Lower leg skin (tissue), 4 donors: ENCODE data around the gene SAMMSON. TPM values are rescaled to one million over a fixed set of nuclear protein-coding genes. Genes with fewer than 3 reads are reported as not detected.

ENCODE experiments used
- DNase-seq, 2 donors: peaks; one replicate each; pipeline ENCODE4 v3.0.0-alpha.2; 2019; ENCODE audit warnings: low spot score in 2 of 2
- H3K4me3 ChIP-seq: fragments of 200-600 bp; sonication (generic); 2 replicates; pipeline ENCODE4 v1.5.1; 2017; ENCODE audit warnings: mild to moderate bottlenecking, low read depth; ENCODE audit not compliant: poor library complexity, severe bottlenecking
- POLR2A ChIP-seq, 2 donors: fragments of 450-650 bp; IDR thresholded peaks; one replicate each; pipeline ENCODE4 v1.6.1; 2016 to 2017; ENCODE audit warnings: antibody characterized with exemption in 2 of 2, mild to moderate bottlenecking in 1 of 2, moderate library complexity in 1 of 2
- WGBS, 2 donors: methylation state at CpG; one replicate each; pipeline ENCODE4 v1.1.5; 2018; 5-methylcytosine and 5-hydroxymethylcytosine counted together
- intact Hi-C: fragments of 100-400 bp; cut with DNase I; formaldehyde crosslinking; loops from one replicate; pipeline ENCODE4 v1.15.0; 2023; ENCODE audit warnings: low total_unique reads
- total RNA-seq, 4 donors: library from RNA; depleted of rRNA; stranded (reverse); fragments of >200 nt; gene quantifications; one replicate each; pipeline ENCODE4 v1.1.0, GENCODE V29; 2016
- TF ChIP-seq, protein P1 (sequence below), 3 donors: fragments of 450-650 bp; IDR thresholded peaks; one replicate each; pipeline ENCODE4 v1.5.1; 2016; ENCODE audit warnings: antibody characterized with exemption in 3 of 3, mild to moderate bottlenecking in 3 of 3, moderate library complexity in 2 of 3

Gene SAMMSON
- under 1 TPM in 1 of 4 donors, not detected in 3; 0.26 TPM for total RNA-seq

DNA sequence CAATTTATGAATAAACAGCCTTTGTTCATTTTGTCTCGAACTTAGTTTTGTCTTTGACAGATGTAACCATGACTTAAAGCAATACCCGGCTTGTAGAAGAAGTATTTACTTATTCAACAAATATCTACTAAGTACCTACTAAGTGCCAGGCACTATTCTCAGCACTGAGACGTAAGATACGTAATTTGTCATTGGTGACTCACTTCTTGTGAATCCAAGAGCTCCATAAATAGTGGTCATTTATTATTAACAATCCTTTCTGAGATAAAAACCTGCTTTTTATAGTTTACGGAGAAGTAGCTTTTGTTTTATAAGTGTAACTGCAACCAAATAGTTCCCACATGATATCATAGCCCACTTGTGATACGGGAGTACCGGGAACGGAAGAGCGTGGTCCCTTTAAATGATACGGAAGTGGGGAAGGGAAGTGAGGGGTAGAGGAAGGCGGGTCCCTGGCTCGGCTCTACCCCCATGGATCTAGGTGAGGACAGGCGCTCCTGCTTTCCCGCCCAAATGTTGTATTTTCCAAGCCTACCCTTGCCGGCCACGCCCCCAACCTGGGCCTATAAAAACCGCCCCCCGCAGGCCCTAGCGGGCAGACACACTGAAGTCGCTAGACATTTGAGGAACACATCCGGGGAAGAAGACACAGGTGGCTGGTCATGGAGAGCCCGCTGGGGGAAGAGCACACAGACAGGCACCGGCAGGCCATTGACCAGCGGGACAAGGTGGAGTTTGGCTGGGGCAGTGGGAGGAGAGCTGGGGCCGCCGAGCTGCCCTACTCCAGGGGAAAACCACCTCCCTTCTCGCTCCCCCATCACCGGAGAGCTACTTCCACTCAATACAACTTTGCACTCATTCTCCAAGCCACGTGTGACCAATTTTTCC, at the start of gene SAMMSON:
Gene SAMMSON, plus strand, starts transcription at position 594 of the 888 bp plus-strand sequence.
- TF ChIP-seq POLR2A (IDR thresholded peaks at IDR 0.05) = no peak
- DNase-seq = no peak
- intact Hi-C loops = no loop called here
- no peak within 1 kb of the TSS for H3K4me3 ChIP-seq
- 79 to 84% methylated on average over 29 of the region's 29 CpGs for WGBS, 2 donors

DNA sequence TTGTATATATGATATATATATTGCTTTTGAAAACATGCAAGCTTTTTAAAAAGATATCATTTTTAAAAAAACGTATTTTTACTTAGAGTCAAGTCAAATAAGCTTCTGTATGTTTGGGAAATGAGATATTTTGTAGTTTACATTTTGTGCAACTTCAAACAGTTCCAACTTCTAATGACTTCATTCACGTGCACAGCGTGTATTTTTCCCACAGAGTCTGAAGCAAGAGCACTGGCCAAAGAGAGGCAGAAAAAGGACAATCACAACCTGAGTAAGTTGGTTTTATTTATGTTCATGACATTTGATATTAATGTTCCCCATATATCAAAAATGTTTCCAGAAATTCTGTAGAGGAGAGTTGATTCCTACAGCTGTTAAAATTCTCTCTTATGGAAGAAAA, 47.9 kb upstream of the SAMMSON start:
- intact Hi-C loops = no loop called here
- WGBS, 2 donors = 83 to 86% methylated on average over 3 of the region's 3 CpGs
- H3K4me3 ChIP-seq = no peak overlapping the region
- TF ChIP-seq, protein P1, sequence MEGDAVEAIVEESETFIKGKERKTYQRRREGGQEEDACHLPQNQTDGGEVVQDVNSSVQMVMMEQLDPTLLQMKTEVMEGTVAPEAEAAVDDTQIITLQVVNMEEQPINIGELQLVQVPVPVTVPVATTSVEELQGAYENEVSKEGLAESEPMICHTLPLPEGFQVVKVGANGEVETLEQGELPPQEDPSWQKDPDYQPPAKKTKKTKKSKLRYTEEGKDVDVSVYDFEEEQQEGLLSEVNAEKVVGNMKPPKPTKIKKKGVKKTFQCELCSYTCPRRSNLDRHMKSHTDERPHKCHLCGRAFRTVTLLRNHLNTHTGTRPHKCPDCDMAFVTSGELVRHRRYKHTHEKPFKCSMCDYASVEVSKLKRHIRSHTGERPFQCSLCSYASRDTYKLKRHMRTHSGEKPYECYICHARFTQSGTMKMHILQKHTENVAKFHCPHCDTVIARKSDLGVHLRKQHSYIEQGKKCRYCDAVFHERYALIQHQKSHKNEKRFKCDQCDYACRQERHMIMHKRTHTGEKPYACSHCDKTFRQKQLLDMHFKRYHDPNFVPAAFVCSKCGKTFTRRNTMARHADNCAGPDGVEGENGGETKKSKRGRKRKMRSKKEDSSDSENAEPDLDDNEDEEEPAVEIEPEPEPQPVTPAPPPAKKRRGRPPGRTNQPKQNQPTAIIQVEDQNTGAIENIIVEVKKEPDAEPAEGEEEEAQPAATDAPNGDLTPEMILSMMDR (IDR thresholded peaks at IDR 0.05) = no peak
- no peak for TF ChIP-seq POLR2A (IDR thresholded peaks at IDR 0.05)
- no peak for DNase-seq

DNA sequence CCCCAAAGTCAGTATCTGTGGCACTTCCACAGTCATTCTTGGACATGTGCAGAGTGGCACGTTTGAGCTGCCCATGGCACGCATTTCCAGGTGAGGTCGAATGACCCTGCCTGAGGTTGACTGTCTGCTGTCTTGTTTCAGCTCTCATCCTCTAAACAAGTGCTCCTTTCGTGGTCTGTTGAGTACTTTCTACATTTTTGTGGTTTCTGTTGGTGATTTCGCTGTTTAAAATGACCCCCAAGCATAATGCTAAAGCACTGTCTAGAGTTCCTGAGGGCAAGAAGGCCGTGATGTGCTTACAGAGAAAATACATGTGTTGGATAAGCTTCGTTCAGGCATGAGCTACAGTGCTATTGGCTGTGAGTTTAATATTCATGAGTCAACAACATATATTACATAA, 40.0 kb upstream of the SAMMSON start:
- WGBS, 2 donors = 88 to 91% methylated on average over 7 of the region's 7 CpGs
- TF ChIP-seq, protein P1 (IDR thresholded peaks at IDR 0.05) = no peak
- TF ChIP-seq POLR2A (IDR thresholded peaks at IDR 0.05) = no peak
- intact Hi-C loops = no loop called here
- no peak overlapping the region for H3K4me3 ChIP-seq
- DNase-seq = no peak

DNA sequence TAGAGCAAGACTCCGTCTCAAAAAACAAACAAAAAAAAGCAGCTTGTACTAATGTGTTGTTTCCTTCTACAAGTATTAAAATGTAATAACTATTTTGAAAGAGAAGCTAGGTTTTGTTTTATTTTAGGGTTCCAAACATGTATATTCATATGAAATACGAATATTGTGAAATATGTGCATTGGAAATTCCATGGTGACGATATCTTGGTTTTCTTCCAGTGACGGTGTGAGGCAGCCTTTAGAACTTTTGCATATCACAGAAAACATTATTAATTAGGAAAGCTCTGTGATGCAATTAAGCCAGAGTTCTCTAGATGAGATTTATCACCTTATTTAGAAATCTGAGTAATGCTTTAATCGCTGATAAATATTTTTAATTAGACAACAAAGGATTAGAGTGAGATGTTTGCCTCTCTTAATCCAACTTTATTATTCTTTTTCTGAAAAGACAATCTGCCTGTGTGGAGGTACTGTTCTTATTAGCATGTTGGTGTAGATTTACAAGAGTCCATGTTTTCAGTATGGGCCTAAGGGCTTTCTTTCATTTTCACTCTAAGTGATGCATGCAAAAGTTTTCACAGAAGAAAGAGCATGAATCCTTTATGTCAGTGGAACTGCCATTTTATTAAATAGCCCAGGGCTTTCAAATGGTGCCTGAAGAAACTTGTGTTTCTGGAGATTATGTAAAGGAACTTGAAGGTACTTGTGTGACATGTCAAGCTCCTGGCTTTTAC, 37.7 kb upstream of the SAMMSON start:
- no peak for DNase-seq
- no peak overlapping the region for H3K4me3 ChIP-seq
- TF ChIP-seq, protein P1 (IDR thresholded peaks at IDR 0.05) = no peak
- TF ChIP-seq POLR2A (IDR thresholded peaks at IDR 0.05) = no peak
- WGBS, 2 donors = 62 to 65% methylated on average over 5 of the region's 5 CpGs
- intact Hi-C loops = no loop called here

DNA sequence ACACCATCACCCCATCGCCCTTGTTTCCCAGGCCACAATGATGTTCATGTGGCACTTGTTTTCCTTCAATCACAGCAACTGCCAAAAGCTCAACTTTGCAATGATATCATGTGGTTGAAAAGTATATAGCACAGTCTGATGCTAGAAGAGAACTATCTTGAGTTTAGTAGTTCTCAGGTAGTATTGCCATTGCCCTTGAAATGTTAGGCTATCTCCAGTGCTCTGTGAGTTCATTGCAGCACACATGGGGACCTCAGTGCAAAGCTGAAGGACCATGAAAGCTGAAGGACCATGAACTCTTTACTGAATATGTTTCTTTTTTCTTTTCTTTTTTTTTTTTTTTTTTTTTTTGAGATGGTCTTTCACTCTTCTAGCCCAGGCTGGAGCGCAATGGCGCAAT, 35.9 kb upstream of the SAMMSON start:
- intact Hi-C loops = no loop called here
- no peak overlapping the region for H3K4me3 ChIP-seq
- no peak for DNase-seq
- TF ChIP-seq POLR2A (IDR thresholded peaks at IDR 0.05) = no peak
- TF ChIP-seq, protein P1 (IDR thresholded peaks at IDR 0.05) = no peak
- 96 to 100% methylated on average over 3 of the region's 3 CpGs for WGBS, 2 donors

DNA sequence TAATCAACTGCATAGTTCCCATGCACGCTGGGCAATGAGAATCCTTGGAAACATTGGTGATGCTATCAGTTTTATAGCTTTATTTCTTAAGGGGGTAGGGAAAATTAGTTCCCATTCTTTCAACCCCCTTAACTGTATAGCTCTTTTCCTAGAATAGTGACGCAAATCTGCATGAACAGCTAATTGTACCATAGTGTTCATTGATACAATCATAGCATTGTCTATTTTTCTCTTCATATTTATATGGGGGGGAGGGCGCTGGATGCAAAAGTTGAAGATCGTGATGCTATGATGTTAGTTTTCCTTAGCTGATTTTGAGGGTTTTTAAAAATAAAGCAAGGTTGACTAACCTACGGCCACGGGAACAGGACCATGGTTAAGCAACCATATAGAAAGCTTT, 32.4 kb upstream of the SAMMSON start:
- intact Hi-C loops = no loop called here
- 84 to 87% methylated on average over 6 of the region's 6 CpGs for WGBS, 2 donors

More for the DNA sequence above, 32.4 kb upstream of the SAMMSON start:
- no peak for DNase-seq
- H3K4me3 ChIP-seq = no peak overlapping the region
- TF ChIP-seq POLR2A (IDR thresholded peaks at IDR 0.05) = no peak
- TF ChIP-seq, protein P1 (IDR thresholded peaks at IDR 0.05) = no peak
